RWPE2 (cell line): ENCODE measurements around the gene CDH10.

ENCODE experiments used
- ATAC-seq: fragments of 200-7000 bp; cut with Tn5 transposase; 3 replicates; pipeline ENCODE4 v1.9.1; 2021; ENCODE audit warnings: low read depth
- DNase-seq: peaks from one replicate; pipeline ENCODE4 v3.0.0-alpha.2; 2020; ENCODE audit warnings: low spot score
- H3K27ac ChIP-seq: fragments of 450-650 bp; 2 replicates; pipeline ENCODE4 v1.5.1; 2017; ENCODE audit warnings: mild to moderate bottlenecking; ENCODE audit not compliant: poor library complexity, severe bottlenecking
- H3K27me3 ChIP-seq: fragments of 250-450 bp; sonication (Bioruptor Pico); 2 replicates; pipeline ENCODE4 v1.5.1; 2021; ENCODE audit warnings: mild to moderate bottlenecking, moderate library complexity; ENCODE audit not compliant: insufficient read depth, poor library complexity, severe bottlenecking
- H3K36me3 ChIP-seq: fragments of 250-450 bp; sonication (Bioruptor Pico); 2 replicates; pipeline ENCODE4 v1.5.1; 2020; ENCODE audit warnings: low read depth, mild to moderate bottlenecking, moderate library complexity
- H3K4me1 ChIP-seq: fragments of 250-450 bp; sonication (Bioruptor Pico); 2 replicates; pipeline ENCODE4 v1.5.1; 2021; ENCODE audit warnings: mild to moderate bottlenecking, moderate library complexity; ENCODE audit not compliant: insufficient read depth, poor library complexity, severe bottlenecking
- H3K4me3 ChIP-seq: fragments of 250-450 bp; sonication (Bioruptor Pico); 2 replicates; pipeline ENCODE4 v1.5.1; 2021; ENCODE audit warnings: mild to moderate bottlenecking, moderate library complexity; ENCODE audit not compliant: severe bottlenecking
- H3K9me3 ChIP-seq: fragments of 250-450 bp; sonication (Bioruptor Pico); 2 replicates; pipeline ENCODE4 v1.5.1; 2021; ENCODE audit warnings: mild to moderate bottlenecking, moderate library complexity; ENCODE audit not compliant: severe bottlenecking
- TF ChIP-seq, protein P1 (sequence below): fragments of 450-650 bp; IDR thresholded peaks from one replicate; pipeline ENCODE4 v1.5.1; 2017; ENCODE audit warnings: mild to moderate bottlenecking, moderate library complexity; ENCODE audit not compliant: poor library complexity, severe bottlenecking

Gene CDH10

DNA sequence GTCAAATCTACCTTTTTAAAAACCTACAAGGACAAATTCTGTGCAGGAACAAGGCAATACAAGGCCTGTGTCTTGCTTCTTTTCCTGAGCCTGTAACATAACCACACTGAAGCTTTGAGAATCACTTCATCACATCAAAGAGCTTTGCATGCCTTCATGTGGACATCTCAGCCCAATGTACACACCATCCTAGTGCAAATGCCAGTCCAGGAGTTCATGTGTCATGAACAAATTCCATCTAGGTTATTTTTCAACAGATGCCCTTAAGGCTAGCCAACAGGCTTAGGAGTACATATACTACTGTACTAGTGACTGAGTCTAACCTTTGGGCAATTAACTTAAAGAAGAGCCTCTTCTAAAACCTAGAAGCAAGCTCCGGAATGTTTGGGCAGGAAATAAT, 106.4 kb downstream of the CDH10 start:
- TF ChIP-seq, protein P1, sequence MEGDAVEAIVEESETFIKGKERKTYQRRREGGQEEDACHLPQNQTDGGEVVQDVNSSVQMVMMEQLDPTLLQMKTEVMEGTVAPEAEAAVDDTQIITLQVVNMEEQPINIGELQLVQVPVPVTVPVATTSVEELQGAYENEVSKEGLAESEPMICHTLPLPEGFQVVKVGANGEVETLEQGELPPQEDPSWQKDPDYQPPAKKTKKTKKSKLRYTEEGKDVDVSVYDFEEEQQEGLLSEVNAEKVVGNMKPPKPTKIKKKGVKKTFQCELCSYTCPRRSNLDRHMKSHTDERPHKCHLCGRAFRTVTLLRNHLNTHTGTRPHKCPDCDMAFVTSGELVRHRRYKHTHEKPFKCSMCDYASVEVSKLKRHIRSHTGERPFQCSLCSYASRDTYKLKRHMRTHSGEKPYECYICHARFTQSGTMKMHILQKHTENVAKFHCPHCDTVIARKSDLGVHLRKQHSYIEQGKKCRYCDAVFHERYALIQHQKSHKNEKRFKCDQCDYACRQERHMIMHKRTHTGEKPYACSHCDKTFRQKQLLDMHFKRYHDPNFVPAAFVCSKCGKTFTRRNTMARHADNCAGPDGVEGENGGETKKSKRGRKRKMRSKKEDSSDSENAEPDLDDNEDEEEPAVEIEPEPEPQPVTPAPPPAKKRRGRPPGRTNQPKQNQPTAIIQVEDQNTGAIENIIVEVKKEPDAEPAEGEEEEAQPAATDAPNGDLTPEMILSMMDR: no peak
- Histone ChIP-seq H3K27ac (no peak overlapping the region), H3K27me3 (peaks cover 4% of the 10 kb centered on the region), H3K36me3 (no peaks in the 10 kb centered on the region), H3K4me3 (no peak overlapping the region), H3K4me1 (no peaks in the 10 kb centered on the region), H3K9me3 (peaks cover 2% of the 10 kb centered on the region)
- DNase-seq: no peak
- ATAC-seq: no peak

DNA sequence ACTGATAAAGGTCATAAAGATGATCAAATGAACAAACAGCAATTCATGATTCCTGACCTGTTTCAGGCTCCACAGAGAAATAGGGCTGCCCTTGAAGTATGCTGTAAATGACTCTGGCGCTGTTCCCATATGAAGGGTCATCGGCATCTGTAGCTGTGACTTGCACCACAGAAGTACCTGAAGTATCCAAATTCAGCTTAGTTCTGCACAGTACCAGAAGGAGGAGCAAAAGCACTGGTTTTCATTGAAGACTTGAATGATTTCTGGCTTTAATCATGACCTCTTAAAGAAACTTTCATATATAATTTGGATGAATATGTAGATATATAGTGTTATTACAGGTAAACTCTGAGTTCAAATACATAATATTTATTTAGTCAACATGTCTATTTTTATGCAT, 109.1 kb downstream of the CDH10 start:
- Histone ChIP-seq H3K36me3 (no peaks in the 10 kb centered on the region), H3K4me1 (no peaks in the 10 kb centered on the region), H3K9me3 (no peaks in the 10 kb centered on the region), H3K4me3 (no peak overlapping the region), H3K27me3 (peaks cover 4% of the 10 kb centered on the region), H3K27ac (no peak overlapping the region)
- TF ChIP-seq, protein P1: peak; percentile 30
- DNase-seq (no peak), ATAC-seq (0 out of 3 replicates have a peak, but pooled peaks have one; percentile 17)

DNA sequence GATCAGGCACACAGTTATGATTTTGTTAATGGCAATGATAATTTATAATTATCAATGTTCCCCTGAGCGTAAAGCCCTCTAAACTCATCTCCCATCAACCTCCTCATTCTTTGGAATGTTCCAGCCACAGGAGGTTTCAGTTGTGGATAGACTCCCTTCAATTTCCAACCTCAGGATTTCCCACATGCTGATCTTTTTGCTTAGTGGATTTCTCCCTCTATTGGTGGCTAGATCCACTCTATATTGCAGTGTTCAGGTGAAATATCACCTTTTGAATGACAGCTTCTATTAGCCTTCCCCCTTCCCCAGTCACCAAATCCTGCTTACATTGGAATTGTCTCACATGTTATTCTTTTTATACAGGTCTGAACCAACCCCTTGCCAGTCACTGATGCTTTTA, 113.9 kb downstream of the CDH10 start:
- H3K36me3 ChIP-seq: no peaks in the 10 kb centered on the region
- H3K4me3 ChIP-seq: no peak overlapping the region
- no peaks in the 10 kb centered on the region for H3K9me3 ChIP-seq
- TF ChIP-seq, protein P1: no peak
- H3K27ac ChIP-seq: no peak overlapping the region
- ATAC-seq: no peak
- DNase-seq: no peak
- peaks cover 4% of the 10 kb centered on the region for H3K27me3 ChIP-seq
- no peaks in the 10 kb centered on the region for H3K4me1 ChIP-seq

DNA sequence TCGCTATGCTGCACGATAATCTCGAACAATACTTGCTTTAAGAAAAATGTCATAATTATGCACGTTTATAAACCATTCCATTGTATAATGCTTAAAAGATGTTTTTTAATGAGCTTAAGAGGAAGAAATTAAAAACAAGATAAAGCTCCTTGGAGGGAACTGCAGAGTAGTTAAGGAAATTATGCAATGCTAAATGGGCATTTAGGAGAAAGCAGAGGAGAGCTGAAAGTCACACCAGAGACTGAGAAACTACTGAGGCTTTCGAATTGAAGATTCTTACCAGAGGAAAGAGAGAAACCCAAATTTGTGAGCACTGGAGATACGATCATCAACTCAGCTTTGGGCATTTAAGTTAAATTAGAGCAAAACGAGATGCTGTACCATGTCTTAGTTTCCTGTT, 119.4 kb downstream of the CDH10 start:
- no peaks in the 10 kb centered on the region for H3K4me1 ChIP-seq
- ATAC-seq (no peak), DNase-seq (no peak)
- no peak overlapping the region for H3K4me3 ChIP-seq
- TF ChIP-seq, protein P1: no peak
- no peaks in the 10 kb centered on the region for H3K27me3 ChIP-seq
- H3K27ac ChIP-seq: no peak overlapping the region
- no peaks in the 10 kb centered on the region for H3K36me3 ChIP-seq
- no peaks in the 10 kb centered on the region for H3K9me3 ChIP-seq

DNA sequence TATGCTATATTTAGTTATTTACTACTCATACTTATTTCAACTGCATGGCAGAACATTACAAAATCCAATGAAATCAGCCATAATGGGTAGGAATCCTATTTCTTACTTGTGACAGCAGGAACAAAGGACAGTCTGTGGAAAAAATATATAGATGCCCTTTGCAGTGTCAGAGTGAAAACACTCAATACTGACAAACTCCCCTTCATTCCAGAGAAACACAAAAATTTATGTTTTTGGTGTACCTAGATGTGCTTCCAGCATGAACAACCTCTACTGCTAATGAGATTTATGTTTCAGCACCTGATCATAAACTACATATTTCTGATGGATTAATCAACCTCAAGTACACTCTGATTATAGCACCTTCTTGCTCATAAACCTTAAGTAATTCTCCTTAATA, 132.4 kb downstream of the CDH10 start:
- DNase-seq: no peak
- Histone ChIP-seq H3K27ac (no peak overlapping the region), H3K4me3 (no peak overlapping the region), H3K9me3 (no peaks in the 10 kb centered on the region), H3K4me1 (no peaks in the 10 kb centered on the region), H3K36me3 (no peaks in the 10 kb centered on the region), H3K27me3 (peaks cover 3% of the 10 kb centered on the region)
- TF ChIP-seq, protein P1: no peak
- no peak for ATAC-seq
